IPS-20b (cell line): ENCODE results near the gene PRKAG1.

Experiments
- H3K27ac ChIP-seq: one replicate; pipeline ENCODE4 v1.5.1; 2013; ENCODE audit warnings: low read length
- H3K27me3 ChIP-seq: 2 replicates; pipeline ENCODE4 v1.6.1; 2013; ENCODE audit warnings: mild to moderate bottlenecking, low read length, inconsistent platforms; ENCODE audit not compliant: insufficient read depth
- H3K36me3 ChIP-seq: 2 replicates; pipeline ENCODE4 v1.6.1; 2013; ENCODE audit warnings: low read depth, mild to moderate bottlenecking, inconsistent platforms, low read length, moderate library complexity; ENCODE audit not compliant: insufficient read depth
- H3K4me1 ChIP-seq: 2 replicates; pipeline ENCODE4 v1.6.1; 2013; ENCODE audit warnings: mild to moderate bottlenecking, control low read depth, inconsistent platforms, low read length, moderate library complexity; ENCODE audit not compliant: insufficient read depth
- H3K4me3 ChIP-seq: 2 replicates; pipeline ENCODE4 v1.5.1; 2013; ENCODE audit warnings: mild to moderate bottlenecking, low read length, inconsistent platforms
- H3K9ac ChIP-seq: 2 replicates; pipeline ENCODE4 v1.6.1; 2013; ENCODE audit warnings: low read depth, mild to moderate bottlenecking, inconsistent platforms, low read length, moderate library complexity
- H3K9me3 ChIP-seq: 2 replicates; pipeline ENCODE4 v1.6.1; 2013; ENCODE audit warnings: mild to moderate bottlenecking, low read depth, low read length, inconsistent platforms; ENCODE audit not compliant: insufficient read depth

The PRKAG1 gene

GRCh38 chr12:49027846-49028555 lies 9.4 kb upstream of the PRKAG1 start:
- H3K27ac ChIP-seq = no peak overlapping the region
- no peaks in the 10 kb centered on the region for H3K27me3 ChIP-seq
- no peak overlapping the region for H3K4me3 ChIP-seq
- no peaks in the 10 kb centered on the region for H3K9me3 ChIP-seq
- no peak overlapping the region for H3K9ac ChIP-seq
- peaks cover 99% of the 10 kb centered on the region for H3K36me3 ChIP-seq
- H3K4me1 ChIP-seq = no peaks in the 10 kb centered on the region

GRCh38 chr12:49026678-49027480 lies 8.3 kb upstream of the PRKAG1 start:
- H3K9me3 ChIP-seq = no peaks in the 10 kb centered on the region
- H3K4me1 ChIP-seq = no peaks in the 10 kb centered on the region
- H3K27ac ChIP-seq = no peak overlapping the region
- no peak overlapping the region for H3K4me3 ChIP-seq
- no peak overlapping the region for H3K9ac ChIP-seq
- no peaks in the 10 kb centered on the region for H3K27me3 ChIP-seq
- H3K36me3 ChIP-seq = peaks cover 99% of the 10 kb centered on the region

- H3K27me3 ChIP-seq = no peaks in the 10 kb centered on the region
- H3K36me3 ChIP-seq = peaks cover 98% of the 10 kb centered on the region
- H3K4me1 ChIP-seq = no peaks in the 10 kb centered on the region
- H3K9ac ChIP-seq = no peak overlapping the region
- H3K9me3 ChIP-seq = no peaks in the 10 kb centered on the region
- H3K4me3 ChIP-seq = no peak overlapping the region
- no peak overlapping the region for H3K27ac ChIP-seq
Measured at GRCh38 chr12:49026101-49026500, 7.5 kb upstream of the PRKAG1 start.

- Histone ChIP-seq H3K27me3 (no peaks in the 10 kb centered on the region), H3K27ac (no peak overlapping the region), H3K9me3 (no peaks in the 10 kb centered on the region), H3K4me3 (no peak overlapping the region), H3K36me3 (peaks cover 95% of the 10 kb centered on the region), H3K9ac (no peak overlapping the region), H3K4me1 (no peaks in the 10 kb centered on the region)
Measured at GRCh38 chr12:49025463-49025862, 6.9 kb upstream of the PRKAG1 start.

GRCh38 chr12:49024543-49024942 lies 6.0 kb upstream of the PRKAG1 start:
- no peak overlapping the region for H3K9ac ChIP-seq
- no peak overlapping the region for H3K4me3 ChIP-seq
- H3K9me3 ChIP-seq = no peaks in the 10 kb centered on the region
- peaks cover 2% of the 10 kb centered on the region; the same call in 1 of the 2 replicates for H3K4me1 ChIP-seq
- peaks cover 86% of the 10 kb centered on the region for H3K36me3 ChIP-seq
- no peak overlapping the region for H3K27ac ChIP-seq
- H3K27me3 ChIP-seq = no peaks in the 10 kb centered on the region

GRCh38 chr12:49023812-49024211 lies 5.2 kb upstream of the PRKAG1 start:
- Histone ChIP-seq H3K9ac (no peak overlapping the region), H3K9me3 (no peaks in the 10 kb centered on the region), H3K27me3 (no peaks in the 10 kb centered on the region), H3K4me3 (no peak overlapping the region), H3K4me1 (peaks cover 4% of the 10 kb centered on the region; the same call in 1 of the 2 replicates), H3K36me3 (peaks cover 78% of the 10 kb centered on the region), H3K27ac (no peak overlapping the region)

- peaks cover 67% of the 10 kb centered on the region for H3K36me3 ChIP-seq
- H3K4me1 ChIP-seq = peaks cover 4% of the 10 kb centered on the region; the same call in 1 of the 2 replicates
- H3K4me3 ChIP-seq = no peak overlapping the region
- no peak overlapping the region for H3K27ac ChIP-seq
- no peaks in the 10 kb centered on the region for H3K9me3 ChIP-seq
- H3K27me3 ChIP-seq = no peaks in the 10 kb centered on the region
- H3K9ac ChIP-seq = no peak overlapping the region
Measured at GRCh38 chr12:49022558-49023178, 4.1 kb upstream of the PRKAG1 start.

GRCh38 chr12:49021292-49021915 lies 2.8 kb upstream of the PRKAG1 start:
- no peaks in the 10 kb centered on the region for H3K27me3 ChIP-seq
- no peak overlapping the region for H3K9ac ChIP-seq
- H3K4me1 ChIP-seq = peaks cover 4% of the 10 kb centered on the region; the same call in 1 of the 2 replicates
- no peak overlapping the region for H3K27ac ChIP-seq
- H3K4me3 ChIP-seq = no peak overlapping the region
- H3K36me3 ChIP-seq = peaks cover 56% of the 10 kb centered on the region
- H3K9me3 ChIP-seq = no peaks in the 10 kb centered on the region

GRCh38 chr12:49020441-49020840 lies 1.9 kb upstream of the PRKAG1 start:
- Histone ChIP-seq H3K4me1 (peaks cover 4% of the 10 kb centered on the region; the same call in 1 of the 2 replicates), H3K9ac (no peak overlapping the region), H3K27ac (no peak overlapping the region), H3K27me3 (no peaks in the 10 kb centered on the region), H3K4me3 (no peak overlapping the region), H3K36me3 (peaks cover 46% of the 10 kb centered on the region), H3K9me3 (no peaks in the 10 kb centered on the region)

- H3K4me1 ChIP-seq = peaks cover 4% of the 10 kb centered on the region; the same call in 1 of the 2 replicates
- H3K9me3 ChIP-seq = no peaks in the 10 kb centered on the region
- H3K9ac ChIP-seq = peak overlapping the region; percentile 94; the same call in 1 of the 2 replicates
- peak overlapping the region; percentile 95; the same call in 1 of the 2 replicates for H3K4me3 ChIP-seq
- no peaks in the 10 kb centered on the region for H3K27me3 ChIP-seq
- peaks cover 38% of the 10 kb centered on the region for H3K36me3 ChIP-seq
- H3K27ac ChIP-seq = no peak overlapping the region
Measured at GRCh38 chr12:49019443-49020324, 1.1 kb upstream of the PRKAG1 start.

GRCh38 chr12:49019120-49019430 lies 499 bp upstream of the PRKAG1 start:
- no peaks in the 10 kb centered on the region for H3K9me3 ChIP-seq
- peak overlapping the region; percentile 95 for H3K4me3 ChIP-seq
- H3K27me3 ChIP-seq = no peaks in the 10 kb centered on the region
- H3K9ac ChIP-seq = peak overlapping the region; percentile 94; the same call in 1 of the 2 replicates
- H3K36me3 ChIP-seq = peaks cover 32% of the 10 kb centered on the region
- H3K4me1 ChIP-seq = peaks cover 4% of the 10 kb centered on the region; the same call in 1 of the 2 replicates
- H3K27ac ChIP-seq = peak overlapping the region; percentile 96
